HG03064 (cell line): ENCODE data around the gene SGPP2.

Source experiments
- ATAC-seq: cut with Tn5 transposase; IDR thresholded peaks from one replicate; pipeline ENCODE4 v1.9.1; 2021; ENCODE audit warnings: low read depth; ENCODE audit not compliant: unreplicated experiment

The SGPP2 gene

GRCh38 chr2:222518570-222519381 lies 94.4 kb downstream of the SGPP2 start:
- no peak for ATAC-seq

- ATAC-seq = peak; percentile 51
Measured at GRCh38 chr2:222521099-222521498, 96.8 kb downstream of the SGPP2 start.

GRCh38 chr2:222522082-222522481 lies 97.7 kb downstream of the SGPP2 start:
- ATAC-seq = no peak

- ATAC-seq = peak; percentile 60
Measured at GRCh38 chr2:222523783-222524544, 99.6 kb downstream of the SGPP2 start.

- no peak for ATAC-seq
Measured at GRCh38 chr2:222525811-222526210, 101.5 kb downstream of the SGPP2 start.

- ATAC-seq = no peak
Measured at GRCh38 chr2:222526480-222527277, 102.3 kb downstream of the SGPP2 start.

GRCh38 chr2:222532315-222532714 lies 108.0 kb downstream of the SGPP2 start:
- ATAC-seq = no peak

GRCh38 chr2:222535477-222535876 lies 111.1 kb downstream of the SGPP2 start:
- no peak for ATAC-seq

GRCh38 chr2:222538535-222538934 lies 114.2 kb downstream of the SGPP2 start:
- ATAC-seq = no peak

- no peak for ATAC-seq
Measured at GRCh38 chr2:222544661-222545060, 120.3 kb downstream of the SGPP2 start.

GRCh38 chr2:222545823-222546795 lies 121.8 kb downstream of the SGPP2 start:
- ATAC-seq = no peak

- ATAC-seq = no peak
Measured at GRCh38 chr2:222547083-222547482, 122.7 kb downstream of the SGPP2 start.

GRCh38 chr2:222548992-222549391 lies 124.6 kb downstream of the SGPP2 start:
- ATAC-seq = no peak

- ATAC-seq = no peak
Measured at GRCh38 chr2:222554517-222554916, 130.2 kb downstream of the SGPP2 start.

GRCh38 chr2:222561151-222561550 lies 136.8 kb downstream of the SGPP2 start:
- ATAC-seq = no peak

GRCh38 chr2:222561817-222562645 lies 137.7 kb downstream of the SGPP2 start:
- ATAC-seq = no peak

GRCh38 chr2:222563106-222563718 lies 138.9 kb downstream of the SGPP2 start:
- no peak for ATAC-seq

- no peak for ATAC-seq
Measured at GRCh38 chr2:222563936-222564335, 139.6 kb downstream of the SGPP2 start.

- no peak for ATAC-seq
Measured at GRCh38 chr2:222566229-222566628, 141.9 kb downstream of the SGPP2 start.
